RWPE1 (cell line): Measurements from ENCODE around the gene PRRX2.

Source experiments
- CTCF ChIA-PET: fragments of 350-600 bp; sonication (Branson Sonifier 250); formaldehyde crosslinking; extraction: SDS; loops from one replicate; lab custom pipeline; 2021; lab: Yijun Ruan, JAX
- POLR2A ChIA-PET: fragments of 400-600 bp; formaldehyde crosslinking; extraction: SDS; loops from one replicate; lab custom pipeline; 2020; ENCODE audit warnings: antibody characterized with exemption; ENCODE audit not compliant: low non-redundant PET; lab: Yijun Ruan, JAX
- DNase-seq: peaks from one replicate; pipeline ENCODE4 v3.0.0; 2012; ENCODE audit warnings: low spot score
- H3K27ac ChIP-seq: fragments of 450-650 bp; 2 replicates; pipeline ENCODE4 v1.5.1; 2017
- CTCF ChIP-seq: fragments of 450-650 bp; conservative IDR thresholded peaks from 2 replicates; pipeline ENCODE4 v1.5.1; 2017; ENCODE audit warnings: low read depth, mild to moderate bottlenecking

Gene PRRX2

DNA sequence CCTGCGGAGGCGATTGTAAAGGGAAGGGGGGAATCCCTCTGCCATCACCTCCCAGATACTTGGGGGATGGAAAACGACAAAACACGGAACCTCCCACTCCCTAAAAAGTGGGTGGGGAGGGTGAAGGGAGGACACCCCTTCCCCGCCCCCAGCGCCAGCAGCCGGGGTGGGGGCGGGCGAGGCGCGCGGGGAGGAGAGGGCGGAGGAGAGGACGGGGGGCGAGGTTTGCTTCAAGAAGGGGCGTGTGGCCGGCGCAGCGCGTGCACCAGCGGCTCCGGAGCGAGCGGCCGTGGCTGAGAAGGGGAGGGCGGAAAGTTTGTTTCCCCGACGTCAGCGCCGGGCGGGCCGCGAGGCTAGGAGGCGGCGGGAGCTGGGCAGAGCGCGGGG lies at the start of gene PRRX2:
PRRX2 (plus strand) TSS at position 259 of the 387 bp plus-strand sequence. CDS start 221 bp downstream, outside the sequence.
- ChIA-PET CTCF (no interaction called here), POLR2A (interaction anchor here (0.6 kb wide), 1 partner anchor 25 kb away, joined by 4 read pairs; no protein-coding TSS in a partner anchor)
- no peak within 1 kb of the TSS for H3K27ac ChIP-seq
- no peak for DNase-seq
- TF ChIP-seq CTCF: no peak

DNA sequence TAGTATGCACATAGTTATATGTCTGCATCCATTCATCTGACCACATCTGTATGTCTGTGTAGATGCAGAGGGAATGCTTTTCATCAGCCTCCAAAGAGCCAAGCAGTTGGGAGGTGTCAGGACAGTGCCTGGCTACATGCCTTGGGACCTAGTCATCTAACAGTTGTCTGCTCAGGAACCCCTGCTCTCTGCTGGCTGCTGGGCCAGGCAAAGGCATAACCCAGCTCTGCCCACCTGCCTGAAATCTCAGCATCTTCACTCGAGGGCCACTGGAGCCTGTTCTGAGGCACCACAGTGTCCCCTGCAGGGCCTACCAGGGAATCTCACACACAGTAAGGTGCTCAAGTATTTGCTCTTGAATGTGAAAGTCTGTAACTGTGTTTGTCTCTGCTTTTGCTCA lies 48.3 kb upstream of the PRRX2 start:
- TF ChIP-seq CTCF: peak; percentile 57
- ChIA-PET POLR2A (no interaction called here), CTCF (interaction anchor here (0.5 to 1.1 kb wide), 4 partner anchors 443 to 857 kb away, joined by 3 to 9 read pairs (median 3); no protein-coding TSS in a partner anchor)
- DNase-seq: peak; percentile 58
- H3K27ac ChIP-seq: peak overlapping the region; percentile 41

DNA sequence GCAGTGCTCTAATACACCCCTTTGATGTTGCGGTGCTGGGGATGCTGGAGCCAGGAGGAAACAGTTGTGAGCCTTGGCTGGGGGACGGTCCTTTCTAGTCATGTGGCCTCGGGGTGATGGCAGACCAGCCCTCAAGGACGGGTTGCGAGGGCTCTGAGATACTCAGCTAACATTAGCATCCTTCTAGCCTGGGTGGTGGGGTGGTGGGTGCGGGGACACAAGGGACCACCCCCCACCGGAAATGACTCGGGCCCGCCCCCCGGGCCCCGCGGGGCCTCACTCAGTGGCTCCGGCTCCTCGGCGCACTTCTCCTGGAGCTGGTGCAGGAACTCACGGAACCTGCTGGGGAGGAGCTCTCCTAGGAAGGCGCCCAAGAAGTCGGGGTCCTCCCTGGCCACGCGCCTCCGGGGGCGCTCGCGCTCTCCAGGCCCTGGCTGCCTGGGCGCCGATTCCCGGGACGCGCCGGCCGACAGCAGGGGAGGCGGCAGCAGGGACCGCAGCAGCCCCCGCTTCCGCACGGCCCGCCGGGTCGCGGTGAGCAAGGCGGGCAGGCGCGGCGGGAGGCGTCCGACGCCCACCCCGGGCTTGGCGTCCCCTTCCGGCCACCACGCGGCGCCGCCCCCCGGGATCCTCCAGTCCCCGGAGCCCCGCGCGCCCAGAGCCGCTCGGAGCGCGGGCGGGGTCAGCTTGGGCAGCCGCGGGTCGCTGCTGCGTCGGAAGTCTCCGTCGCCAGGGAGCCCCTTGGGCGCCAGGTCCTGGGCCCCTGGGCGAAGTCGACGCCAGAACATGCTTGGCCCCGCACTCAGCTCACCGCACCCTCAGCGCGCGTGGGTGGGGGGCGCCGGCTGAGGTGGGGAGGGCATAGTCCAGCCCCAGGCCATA lies 45.4 kb upstream of the PRRX2 start:
- CTCF ChIA-PET: interaction anchor here (0.6 to 2.9 kb wide), 12 partner anchors 9 to 499 kb away, joined by 3 to 21 read pairs (median 4); no protein-coding TSS in a partner anchor
- peak; percentile 72 for TF ChIP-seq CTCF
- H3K27ac ChIP-seq: no peak overlapping the region
- POLR2A ChIA-PET: no interaction called here
- no peak for DNase-seq

DNA sequence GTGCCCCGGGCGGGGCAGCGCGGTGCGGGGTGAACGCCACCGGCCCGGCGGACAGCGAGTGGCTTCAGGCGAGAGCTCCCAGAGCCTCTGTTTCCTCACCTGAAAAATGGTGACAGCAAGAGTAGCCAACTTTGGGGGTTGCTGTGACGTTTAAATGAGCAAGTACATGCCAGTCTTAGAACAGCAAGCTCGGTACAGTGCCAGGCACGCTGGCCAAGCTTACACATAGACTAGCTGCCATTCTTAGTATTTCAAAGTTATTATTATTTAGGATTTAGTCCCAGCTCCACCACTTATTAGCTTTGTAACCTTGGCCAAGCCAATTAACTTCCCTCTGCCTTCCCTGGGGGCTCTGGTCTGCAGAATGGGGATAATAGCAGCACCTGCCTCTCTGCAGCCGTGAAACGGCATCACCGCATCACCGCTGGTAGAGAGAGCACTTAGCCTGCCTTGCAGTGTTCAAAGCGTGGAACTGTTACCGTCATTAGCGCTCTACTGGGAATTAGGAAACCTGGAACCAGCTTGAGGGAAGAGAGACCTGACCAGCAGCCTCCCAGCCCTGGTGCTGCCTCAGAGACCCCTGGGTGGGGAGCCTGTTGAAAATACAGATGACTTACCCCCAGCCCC lies 44.7 kb upstream of the PRRX2 start, which contains the start of gene C9orf50:
C9orf50 (minus strand) TSS at position 433 of the 627 bp plus-strand sequence. CDS start 527 bp downstream, outside the sequence.
- no peak within 1 kb of the TSS; the same call in 1 of the 2 replicates for H3K27ac ChIP-seq
- no peak for DNase-seq
- no peak for TF ChIP-seq CTCF

DNA sequence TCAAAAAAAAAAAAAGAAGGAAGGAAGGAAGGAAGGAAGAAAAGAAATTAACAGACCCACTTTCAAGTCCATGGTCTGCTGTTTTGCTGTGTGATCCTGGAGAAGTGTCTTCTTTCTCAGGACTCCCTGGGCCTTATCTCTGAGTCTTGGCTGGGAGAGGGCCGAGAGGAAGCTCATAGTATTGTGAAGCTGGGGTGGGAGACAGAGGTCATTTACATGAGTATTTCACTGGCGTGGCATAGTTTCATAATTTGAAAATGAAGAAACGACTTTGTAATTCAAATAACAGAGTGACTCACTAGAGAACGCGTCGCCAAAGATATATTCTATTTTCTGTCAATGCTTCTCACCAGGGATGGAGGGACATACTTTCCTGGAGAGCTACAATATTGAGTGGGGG lies 42.1 kb upstream of the PRRX2 start:
- ChIA-PET CTCF (interaction anchor here (0.7 to 4.5 kb wide), 9 partner anchors 9 to 492 kb away, joined by 3 to 33 read pairs (median 13); no protein-coding TSS in a partner anchor), POLR2A (no interaction called here)
- H3K27ac ChIP-seq: no peak overlapping the region
- no peak for DNase-seq
- no peak for TF ChIP-seq CTCF

More for the DNA sequence above, 44.7 kb upstream of the PRRX2 start, which contains the start of gene C9orf50:
- ChIA-PET POLR2A (no interaction called here), CTCF (interaction anchor here (0.6 to 2.9 kb wide), 9 partner anchors 10 to 489 kb away, joined by 3 to 21 read pairs (median 7); no protein-coding TSS in a partner anchor)
